PC-9 (cell line): ENCODE measurements around the gene RDH13. TPM values are rescaled to one million over a fixed set of nuclear protein-coding genes. Genes with fewer than 3 reads are reported as not detected.
"Not testable (repeated sequence)": the region's sequence is repeated elsewhere in the genome, so short reads cannot be mapped to it uniquely, and the experiment has no call there.

Experiments used
- BruUV-seq: library from RNA; stranded (reverse); fragments of 400-500 nt; replicated peaks from 2 replicates; lab custom pipeline; 2021; lab: Mats Ljungman, UMichigan
- CTCF ChIA-PET: fragments of 300-600 bp; sonication (Branson Sonifier 250); formaldehyde crosslinking; loops from one replicate; lab custom pipeline; 2022; ENCODE audit warnings: antibody characterized with exemption; lab: Charles Lee
- POLR2A ChIA-PET: fragments of 300-600 bp; sonication (Branson Sonifier 250); formaldehyde crosslinking; loops from one replicate; lab custom pipeline; 2022; ENCODE audit warnings: antibody characterized with exemption; ENCODE audit not compliant: unreplicated experiment; lab: Charles Lee
- DNase-seq, 2 experiments: peaks; one replicate each; pipeline versions ENCODE4 v3.0.0 to v3.0.0-alpha.2; 2015 to 2022; ENCODE audit warnings: mixed read lengths in 1 of 2
- H2AFZ ChIP-seq: fragments of 200-600 bp; sonication (generic); 2 replicates; pipeline ENCODE4 v1.8.1; 2017; ENCODE audit warnings: antibody characterized with exemption
- H3F3A ChIP-seq: fragments of 200-600 bp; sonication (generic); 2 replicates; pipeline ENCODE4 v1.8.1; 2017; ENCODE audit warnings: antibody characterized with exemption, mild to moderate bottlenecking, low read depth; ENCODE audit not compliant: insufficient read depth
- H3K27ac ChIP-seq: fragments of 200-600 bp; sonication (generic); 2 replicates; pipeline ENCODE4 v1.6.1; 2016; ENCODE audit warnings: mixed run types
- H3K27me3 ChIP-seq: fragments of 200-600 bp; sonication (generic); 2 replicates; pipeline ENCODE4 v1.6.1; 2016; ENCODE audit warnings: low read depth, mixed run types; ENCODE audit not compliant: insufficient read depth
- H3K36me3 ChIP-seq: fragments of 200-600 bp; sonication (generic); 2 replicates; pipeline ENCODE4 v1.6.1; 2016; ENCODE audit warnings: low read depth, mixed run types
- H3K4me1 ChIP-seq: fragments of 200-600 bp; sonication (generic); replicated peaks from 2 replicates; pipeline ENCODE4 v1.6.1; 2016; ENCODE audit warnings: mixed run types; ENCODE audit not compliant: insufficient read depth
- H3K4me2 ChIP-seq: fragments of 200-600 bp; sonication (generic); 2 replicates; pipeline ENCODE4 v1.6.1; 2017; ENCODE audit warnings: mixed run types
- H3K4me3 ChIP-seq: fragments of 200-600 bp; sonication (generic); 2 replicates; pipeline ENCODE4 v1.6.1; 2016; ENCODE audit warnings: mixed run types
- H3K79me2 ChIP-seq: fragments of 200-600 bp; sonication (generic); 2 replicates; pipeline ENCODE4 v1.6.1; 2017; ENCODE audit warnings: low read depth, mixed run types
- H3K9me2 ChIP-seq: fragments of 200-600 bp; sonication (generic); 2 replicates; pipeline ENCODE4 v1.8.1; 2017; ENCODE audit warnings: mild to moderate bottlenecking; ENCODE audit not compliant: insufficient read depth
- H3K9me3 ChIP-seq: fragments of 200-600 bp; sonication (generic); 2 replicates; pipeline ENCODE4 v1.8.1; 2016; ENCODE audit warnings: low read depth; ENCODE audit not compliant: insufficient read depth
- H4K20me1 ChIP-seq: fragments of 200-600 bp; sonication (generic); 2 replicates; pipeline ENCODE4 v1.8.1; 2017; ENCODE audit not compliant: insufficient read depth
- CTCF ChIP-seq: fragments of 200-600 bp; sonication (generic); conservative IDR thresholded peaks from 2 replicates; pipeline ENCODE4 v1.6.1; 2017; ENCODE audit warnings: mixed run types, antibody characterized with exemption, mild to moderate bottlenecking, moderate library complexity
- EZH2 ChIP-seq: fragments of 200-600 bp; sonication (generic); IDR thresholded peaks from 2 replicates; pipeline ENCODE4 v1.8.0; 2017; ENCODE audit warnings: antibody characterized with exemption, low read depth
- intact Hi-C: fragments of 100-400 bp; cut with micrococcal nuclease; formaldehyde crosslinking; loops from one replicate; pipeline ENCODE4 v1.10.0; 2022; ENCODE audit not compliant: unreplicated experiment
- total RNA-seq: library from RNA; stranded (reverse); gene quantifications from 2 replicates; pipeline ENCODE4 v1.2.3, GENCODE V29; 2021

Gene RDH13
- total RNA-seq, 1 experiment from 2014 or later = 39.8 TPM

- H3K27me3 ChIP-seq = no peaks in the 10 kb centered on the region
- ChIA-PET CTCF (no interaction called here), POLR2A (no interaction called here)
- BruUV-seq = no TSS peak
- no peak for TF ChIP-seq EZH2
- no peak for TF ChIP-seq CTCF
- H3K4me3 ChIP-seq = no peak overlapping the region
- peaks cover 22% of the 10 kb centered on the region; the same call in 1 of the 2 replicates for H3F3A ChIP-seq
- intact Hi-C loops = no loop called here
- no peak overlapping the region for H3K4me2 ChIP-seq
- no peak overlapping the region for H3K27ac ChIP-seq
- H4K20me1 ChIP-seq = peaks cover 18% of the 10 kb centered on the region
- no peak overlapping the region for H2AFZ ChIP-seq
- no peak for DNase-seq
- H3K9me3 ChIP-seq = no peaks in the 10 kb centered on the region
- H3K4me1 ChIP-seq = no peaks in the 10 kb centered on the region
- no peaks in the 10 kb centered on the region for H3K79me2 ChIP-seq
- H3K36me3 ChIP-seq = no peaks in the 10 kb centered on the region
- H3K9me2 ChIP-seq = no peaks in the 10 kb centered on the region
These were observed 38.8 kb downstream of the RDH13 start for GRCh38 chr19:55024111-55024510.

GRCh38 chr19:55020351-55020750 lies 42.6 kb downstream of the RDH13 start:
- H3K27ac ChIP-seq, H3K27me3 ChIP-seq, H3K4me1 ChIP-seq, intact Hi-C loops, H3K79me2 ChIP-seq, H3F3A ChIP-seq, BruUV-seq, H3K4me3 ChIP-seq, H3K9me2 ChIP-seq, DNase-seq, H2AFZ ChIP-seq, CTCF ChIA-PET, H3K4me2 ChIP-seq, H3K36me3 ChIP-seq, H3K9me3 ChIP-seq: not testable (repeated sequence)
- H4K20me1 ChIP-seq = peaks cover 13% of the 10 kb centered on the region
- POLR2A ChIA-PET = interaction anchor here (0.6 kb wide), 1 partner anchor 25 kb away, joined by 7 read pairs; no protein-coding TSS in a partner anchor

GRCh38 chr19:55018633-55019032 lies 44.3 kb downstream of the RDH13 start:
- no peaks in the 10 kb centered on the region for H3K36me3 ChIP-seq
- DNase-seq = no peak
- H3F3A ChIP-seq = no peaks in the 10 kb centered on the region
- H4K20me1 ChIP-seq = peaks cover 13% of the 10 kb centered on the region
- no peaks in the 10 kb centered on the region for H3K9me2 ChIP-seq
- H3K27ac ChIP-seq = no peak overlapping the region
- TF ChIP-seq EZH2 = no peak
- no peak for TF ChIP-seq CTCF
- no TSS peak for BruUV-seq
- intact Hi-C loops = no loop called here
- H3K9me3 ChIP-seq = no peaks in the 10 kb centered on the region
- H3K4me1 ChIP-seq = no peaks in the 10 kb centered on the region
- CTCF ChIA-PET = interaction anchor here (0.6 kb wide), 1 partner anchor 144 kb away, joined by 3 read pairs; no protein-coding TSS in a partner anchor
- POLR2A ChIA-PET = no interaction called here
- no peaks in the 10 kb centered on the region for H3K79me2 ChIP-seq
- no peaks in the 10 kb centered on the region for H3K27me3 ChIP-seq
- H2AFZ ChIP-seq = no peak overlapping the region
- H3K4me3 ChIP-seq = no peak overlapping the region
- no peak overlapping the region for H3K4me2 ChIP-seq

- TF ChIP-seq EZH2 (no peak), CTCF (no peak)
- H3K4me1 ChIP-seq = no peaks in the 10 kb centered on the region
- H3K27me3 ChIP-seq = no peaks in the 10 kb centered on the region
- POLR2A ChIA-PET = no interaction called here
- no peaks in the 10 kb centered on the region for H3F3A ChIP-seq
- no peaks in the 10 kb centered on the region for H3K9me3 ChIP-seq
- intact Hi-C loops = no loop called here
- no peak for DNase-seq
- no peaks in the 10 kb centered on the region for H3K36me3 ChIP-seq
- no peaks in the 10 kb centered on the region for H3K9me2 ChIP-seq
- no peak overlapping the region for H2AFZ ChIP-seq
- no peak overlapping the region for H3K4me2 ChIP-seq
- BruUV-seq = no TSS peak
- peaks cover 13% of the 10 kb centered on the region for H4K20me1 ChIP-seq
- no peak overlapping the region for H3K4me3 ChIP-seq
- CTCF ChIA-PET = interaction anchor here (0.6 kb wide), 1 partner anchor 144 kb away, joined by 3 read pairs; no protein-coding TSS in a partner anchor
- H3K27ac ChIP-seq = no peak overlapping the region
- H3K79me2 ChIP-seq = no peaks in the 10 kb centered on the region
These were observed 44.7 kb downstream of the RDH13 start for GRCh38 chr19:55018216-55018615.
